GM12891 (cell line): ENCODE data around the gene ADCK1.
"Not testable (repeated sequence)": the region's sequence is repeated elsewhere in the genome, so short reads cannot be mapped to it uniquely, and the experiment has no call there.

ENCODE experiments used
- DNase-seq: peaks from one replicate; pipeline ENCODE4 v3.0.0; 2011; ENCODE audit warnings: low spot score; ENCODE audit not compliant: insufficient read length
- FAIRE-seq: peaks from 2 replicates; lab custom pipeline; 2011; peaks lifted over from hg19 to GRCh38; lab: Jason Lieb, UNC
- PAX5 ChIP-seq: IDR thresholded peaks from 2 replicates; pipeline ENCODE4 v1.6.1; 2011; ENCODE audit warnings: low read length, moderate library complexity, mild to moderate bottlenecking; ENCODE audit not compliant: insufficient read depth, severe bottlenecking
- POLR2A ChIP-seq: IDR thresholded peaks from 2 replicates; pipeline ENCODE4 v1.6.1; 2011; ENCODE audit warnings: low read depth, low read length, control low read depth
- POLR2AphosphoS5 ChIP-seq: IDR thresholded peaks from 2 replicates; pipeline ENCODE4 v1.6.1; 2011; ENCODE audit warnings: low read depth, low read length, control low read depth
- POU2F2 ChIP-seq: IDR thresholded peaks from 2 replicates; pipeline ENCODE4 v1.6.1; 2011; ENCODE audit warnings: low read depth, mild to moderate bottlenecking, control low read depth, low read length, moderate library complexity
- SPI1 ChIP-seq: IDR thresholded peaks from 2 replicates; pipeline ENCODE4 v1.6.1; 2011; ENCODE audit warnings: low read depth, low read length, control low read depth
- TAF1 ChIP-seq: IDR thresholded peaks from 2 replicates; pipeline ENCODE4 v1.6.1; 2011; ENCODE audit warnings: low read depth, low read length, control low read depth

ADCK1 gene

GRCh38 chr14:77812028-77812427 lies 12.1 kb downstream of the ADCK1 start:
- DNase-seq (no peak), FAIRE-seq (no peak)
- TF ChIP-seq PAX5 (no peak), TAF1 (no peak), POLR2A (no peak), POU2F2 (no peak), POLR2AphosphoS5 (no peak)

- DNase-seq, FAIRE-seq: not testable (repeated sequence)
These were observed 12.8 kb downstream of the ADCK1 start for GRCh38 chr14:77812682-77813081.

- TF ChIP-seq SPI1: no peak
- TF ChIP-seq POLR2A: no peak
- TF ChIP-seq TAF1: no peak
- no peak for TF ChIP-seq PAX5
- TF ChIP-seq POLR2AphosphoS5: no peak
- no peak for TF ChIP-seq POU2F2
- DNase-seq (no peak), FAIRE-seq (no peak)
These were observed 22.4 kb downstream of the ADCK1 start for GRCh38 chr14:77822307-77822706.

GRCh38 chr14:77822741-77823140 lies 22.8 kb downstream of the ADCK1 start:
- FAIRE-seq: no peak
- DNase-seq: no peak
- TF ChIP-seq POLR2A: no peak
- no peak for TF ChIP-seq TAF1
- TF ChIP-seq POLR2AphosphoS5: no peak
- no peak for TF ChIP-seq PAX5
- TF ChIP-seq POU2F2: no peak
- no peak for TF ChIP-seq SPI1

- no peak for FAIRE-seq
These were observed 23.5 kb downstream of the ADCK1 start for GRCh38 chr14:77823378-77823777.

GRCh38 chr14:77825895-77826519 lies 26.1 kb downstream of the ADCK1 start:
- FAIRE-seq: no peak
- TF ChIP-seq PAX5 (no peak), POU2F2 (no peak), POLR2A (no peak), TAF1 (no peak), SPI1 (no peak), POLR2AphosphoS5 (no peak)
- DNase-seq: no peak

More at GRCh38 chr14:77823378-77823777, 23.5 kb downstream of the ADCK1 start:
- no peak for DNase-seq
- no peak for TF ChIP-seq SPI1
- TF ChIP-seq POLR2AphosphoS5: no peak

- DNase-seq (no peak), FAIRE-seq (no peak)
- no peak for TF ChIP-seq TAF1
- TF ChIP-seq POLR2A: no peak
- no peak for TF ChIP-seq SPI1
- no peak for TF ChIP-seq POU2F2
- no peak for TF ChIP-seq PAX5
- no peak for TF ChIP-seq POLR2AphosphoS5
These were observed 30.8 kb downstream of the ADCK1 start for GRCh38 chr14:77830692-77831091.

- FAIRE-seq (no peak), DNase-seq (no peak)
- TF ChIP-seq POLR2AphosphoS5: no peak
- no peak for TF ChIP-seq POLR2A
- no peak for TF ChIP-seq TAF1
- TF ChIP-seq POU2F2: no peak
- TF ChIP-seq SPI1: no peak
- TF ChIP-seq PAX5: no peak
These were observed 32.4 kb downstream of the ADCK1 start for GRCh38 chr14:77832297-77832696.

- FAIRE-seq (no peak), DNase-seq (no peak)
- TF ChIP-seq PAX5 (no peak), POU2F2 (no peak), POLR2AphosphoS5 (no peak), TAF1 (no peak), POLR2A (no peak), SPI1 (no peak)
These were observed 38.0 kb downstream of the ADCK1 start for GRCh38 chr14:77837926-77838325.

GRCh38 chr14:77838831-77839511 lies 39.1 kb downstream of the ADCK1 start:
- DNase-seq (no peak), FAIRE-seq (no peak)

GRCh38 chr14:77843195-77843594 lies 43.3 kb downstream of the ADCK1 start:
- no peak for FAIRE-seq
- no peak for DNase-seq
- no peak for TF ChIP-seq POLR2AphosphoS5
- TF ChIP-seq POU2F2: no peak
- no peak for TF ChIP-seq PAX5
- no peak for TF ChIP-seq POLR2A
- no peak for TF ChIP-seq TAF1
- no peak for TF ChIP-seq SPI1

More at GRCh38 chr14:77838831-77839511, 39.1 kb downstream of the ADCK1 start:
- no peak for TF ChIP-seq PAX5
- no peak for TF ChIP-seq POU2F2
- TF ChIP-seq POLR2AphosphoS5: no peak
- TF ChIP-seq TAF1: no peak
- no peak for TF ChIP-seq SPI1
- TF ChIP-seq POLR2A: no peak
